Forelimb muscle (tissue), 1 donor: ENCODE results near the gene RECK. TPM values are rescaled to one million over a fixed set of nuclear protein-coding genes. Genes with fewer than 3 reads are reported as not detected.

Experiments
- DNase-seq: peaks from one replicate; pipeline ENCODE4 v3.0.0-alpha.2; 2013; ENCODE audit warnings: low read depth
- polyA plus RNA-seq: library from polyadenylated mRNA; unstranded; fragments of 120-200 nt; gene quantifications from one replicate; pipeline ENCODE4 v1.2.1, GENCODE V29; 2013; ENCODE audit not compliant: insufficient read length

Gene RECK
- polyA plus RNA-seq, 1 donor, result 20.7 TPM

DNA sequence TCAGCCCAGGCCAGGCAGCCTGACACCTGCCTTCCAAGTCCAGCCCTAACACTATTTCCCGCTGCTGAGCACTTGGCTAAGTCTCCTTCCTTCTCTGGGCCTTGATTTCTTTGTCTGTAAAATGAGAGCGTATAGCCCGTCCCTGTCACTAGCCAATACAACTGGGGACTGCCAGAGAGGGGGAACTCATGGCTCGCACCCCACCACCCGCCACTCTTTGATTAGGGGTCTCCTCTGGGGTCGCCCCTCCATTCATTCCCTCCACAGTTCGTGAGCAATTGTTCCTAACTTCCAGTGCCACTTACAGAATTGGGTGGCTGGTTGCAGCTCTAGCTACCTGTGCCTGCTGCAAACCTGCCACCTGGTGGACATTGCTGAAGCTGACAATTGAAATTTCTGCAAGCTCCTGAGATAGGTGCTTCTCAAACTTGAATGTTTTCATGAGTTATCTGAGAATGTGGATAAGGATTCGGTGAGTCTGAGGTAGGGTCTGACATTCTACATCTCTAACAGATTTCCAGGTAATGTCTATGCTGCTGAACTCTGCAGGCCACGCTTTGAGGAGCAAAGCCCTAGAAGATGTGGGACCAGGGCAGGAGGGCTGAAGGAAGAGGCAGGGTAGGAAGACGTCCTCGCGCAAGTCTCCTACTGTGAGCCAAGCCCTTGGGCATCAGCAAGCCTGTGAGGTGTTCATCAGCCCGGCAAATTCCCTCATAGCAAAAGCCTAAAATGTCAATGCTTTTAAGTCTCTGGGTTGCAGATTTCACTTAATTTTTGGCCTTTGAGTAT lies 13.3 kb upstream of the RECK start:
- peak; percentile 44 for DNase-seq

DNA sequence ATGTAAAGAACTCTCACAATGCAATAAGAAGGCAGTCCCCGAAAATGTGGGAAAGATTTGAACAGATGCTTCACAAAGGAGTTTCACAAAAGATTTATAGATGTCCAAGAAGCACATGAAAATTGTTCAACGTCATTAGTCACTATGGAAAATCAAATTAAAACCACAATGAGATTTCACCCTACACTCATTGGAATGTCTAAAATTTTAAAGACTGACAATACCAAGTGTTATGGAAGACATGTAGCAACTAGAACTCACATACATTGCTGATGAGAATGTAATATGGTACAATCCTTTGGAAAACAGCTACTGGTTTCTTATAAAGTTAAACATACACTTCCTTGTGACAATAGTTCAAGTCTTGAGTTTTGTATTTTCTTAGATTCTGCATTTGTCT lies 11.0 kb upstream of the RECK start:
- DNase-seq, result no peak

DNA sequence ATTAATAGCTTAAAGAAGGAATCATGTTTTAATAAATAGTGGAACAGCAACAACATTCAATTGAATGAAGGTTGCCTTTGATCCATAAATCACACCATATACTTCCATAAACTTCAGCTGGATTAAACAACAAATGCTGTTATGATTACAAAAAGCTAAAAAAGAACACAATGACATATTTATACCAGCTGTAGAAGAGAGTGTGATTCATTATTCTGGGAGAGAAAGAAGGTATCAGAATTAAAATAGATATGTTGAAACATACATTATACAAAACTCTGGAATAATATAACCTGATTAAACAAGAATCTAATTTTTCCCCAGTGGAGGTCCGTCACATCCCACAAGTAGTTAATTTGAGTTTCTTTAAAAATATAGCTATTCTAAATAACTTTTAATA lies 7.5 kb upstream of the RECK start:
- DNase-seq, result no peak

DNA sequence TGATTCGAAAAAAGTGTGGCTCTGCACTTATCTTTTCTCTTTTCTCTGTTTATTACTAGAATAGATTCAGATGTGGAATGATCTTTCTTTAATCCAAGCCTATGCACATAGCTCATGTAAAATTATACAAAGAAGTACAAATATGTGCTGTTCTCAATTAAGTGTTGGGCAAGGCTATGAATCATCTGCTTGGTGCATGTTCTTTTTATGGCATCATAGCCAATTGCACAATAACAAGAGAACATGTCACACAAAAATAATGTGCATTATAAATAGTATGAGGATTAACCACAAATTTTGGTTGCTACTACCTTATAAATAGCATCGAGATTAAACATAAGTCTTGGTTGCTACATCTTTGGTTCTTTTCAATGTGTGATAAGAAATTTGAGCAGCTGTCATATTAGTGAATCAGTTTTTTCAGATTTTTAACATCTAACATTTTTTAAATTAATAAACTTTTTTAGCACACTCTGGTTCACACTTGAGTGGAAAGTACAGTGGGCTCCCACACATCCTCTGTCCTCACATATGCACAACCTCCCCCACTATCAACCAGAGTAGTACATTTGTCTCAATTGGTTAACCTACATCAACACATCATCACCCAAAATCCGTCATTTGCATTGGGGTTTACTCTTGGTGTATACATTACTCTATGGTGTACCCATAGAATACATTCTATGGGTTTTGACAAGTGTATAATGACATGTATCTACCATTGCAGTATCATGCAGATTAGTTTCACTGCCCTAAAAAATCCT lies 6.8 kb upstream of the RECK start:
- no peak for DNase-seq

- DNase-seq, result no peak
Observed at GRCh38 chr9:36030871-36031270, 5.8 kb upstream of the RECK start.

- DNase-seq, result no peak
Observed at GRCh38 chr9:36031774-36032555, 4.7 kb upstream of the RECK start.

DNA sequence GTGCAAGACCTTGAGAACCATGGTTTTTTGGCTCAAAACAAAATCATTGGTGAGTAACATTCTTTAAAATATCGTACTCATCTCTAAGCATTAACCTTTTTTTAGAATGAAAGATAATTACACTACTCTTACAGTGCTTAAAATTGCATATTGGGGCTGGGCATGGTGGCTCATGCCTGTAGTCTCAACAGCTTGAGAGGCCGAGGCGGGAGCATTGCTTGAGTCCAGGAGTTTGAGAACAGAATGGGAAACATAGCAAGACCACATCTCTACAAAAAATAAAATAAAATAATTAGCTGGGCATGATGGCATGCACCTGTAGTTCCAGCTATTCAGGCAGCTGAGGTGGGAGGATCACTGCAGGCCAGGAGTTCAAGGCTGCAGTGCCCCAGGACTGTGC lies 2.9 kb upstream of the RECK start:
- no peak for DNase-seq

DNA sequence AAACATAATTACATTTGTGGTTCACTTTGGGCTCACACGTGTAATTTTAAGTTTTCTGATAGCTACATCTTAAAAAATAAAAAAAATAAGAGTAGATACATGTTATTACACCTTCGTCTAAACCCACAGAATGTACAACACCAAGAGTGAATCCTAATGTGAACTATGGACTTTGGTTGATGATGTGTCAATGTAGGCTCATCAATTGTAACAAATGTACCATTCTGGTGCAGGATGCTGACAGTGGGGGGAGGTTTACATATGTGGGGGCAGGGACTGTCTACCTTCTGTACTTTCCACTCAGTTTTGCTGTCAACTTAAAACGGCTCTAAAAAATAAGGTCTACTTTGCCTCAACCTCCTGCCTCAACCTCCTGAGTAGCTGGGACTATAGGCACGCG lies 2.5 kb upstream of the RECK start:
- no peak for DNase-seq

DNA sequence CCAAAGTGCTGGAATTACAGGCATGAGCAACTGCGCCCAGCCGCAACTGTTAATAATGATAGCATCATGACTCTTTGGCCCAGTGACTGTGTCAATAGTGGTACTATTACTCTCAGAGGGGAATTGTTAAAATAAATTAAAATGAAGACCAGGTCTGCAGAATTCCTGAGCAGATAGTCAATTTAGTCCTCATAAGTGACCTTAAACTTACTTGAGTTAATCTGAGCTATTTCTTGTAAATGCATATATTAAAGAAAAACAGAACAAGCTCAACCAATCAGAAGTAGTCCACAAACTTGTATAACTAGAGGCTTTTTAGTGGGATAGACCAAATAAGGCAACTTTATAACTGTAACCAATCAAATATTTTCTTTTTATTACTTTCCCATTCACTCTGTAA lies 1.7 kb upstream of the RECK start:
- no peak for DNase-seq

DNA sequence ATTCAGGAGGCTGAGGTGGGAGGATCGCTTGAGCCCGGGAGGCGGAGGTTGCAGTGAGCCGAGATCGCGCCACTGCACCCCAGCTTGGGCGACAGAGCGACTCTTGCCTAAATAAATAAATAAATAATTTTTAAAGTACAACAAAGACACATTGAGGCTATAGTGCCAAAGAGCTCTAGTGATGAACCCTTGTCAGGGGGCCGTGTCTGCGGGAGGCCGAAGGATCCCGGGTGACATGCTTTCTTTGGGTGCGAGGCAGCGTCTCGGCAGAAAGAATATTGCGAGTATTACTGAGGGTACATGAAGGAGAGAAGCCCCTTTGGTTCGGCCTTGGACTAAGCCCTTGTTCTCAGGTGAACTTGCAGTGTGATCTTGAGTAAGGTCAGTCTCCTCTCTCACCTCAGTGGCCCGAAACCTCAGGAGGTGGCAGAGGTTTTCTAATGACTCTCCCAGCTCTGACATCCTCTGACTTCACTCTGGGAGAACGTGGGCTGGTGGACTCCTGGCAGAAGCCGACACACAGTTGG lies 397 bp upstream of the RECK start:
- DNase-seq, result no peak

DNA sequence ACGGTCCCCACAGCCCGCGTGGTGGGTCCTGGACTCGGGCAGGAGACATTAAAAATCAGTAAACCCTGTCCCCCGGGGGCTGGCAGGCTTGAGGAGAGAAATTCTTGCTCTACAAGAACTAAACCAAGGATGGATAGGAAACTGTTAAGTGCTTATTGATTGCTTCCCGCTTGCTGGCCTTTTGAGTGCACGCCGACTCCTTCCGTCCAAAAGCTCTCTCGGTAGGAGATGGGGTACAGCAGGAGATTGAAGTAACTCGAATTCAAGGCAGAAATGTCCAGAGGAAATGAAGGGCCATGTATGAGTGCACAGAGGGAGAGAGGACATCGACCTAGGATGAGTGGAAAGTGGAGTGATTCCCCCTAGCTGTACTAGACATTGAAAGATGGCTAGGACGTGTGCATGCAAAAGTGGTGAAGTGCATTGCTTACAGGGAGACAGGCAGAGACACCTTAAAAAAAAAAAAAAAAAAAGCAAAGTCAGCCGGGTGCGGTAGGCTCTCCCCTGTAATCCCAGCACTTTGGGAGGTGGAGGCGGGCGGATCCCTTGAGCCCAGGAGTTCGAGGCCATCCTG lies 923 bp downstream of the RECK start:
- no peak for DNase-seq

GRCh38 chr9:36039121-36039520 lies 2.4 kb downstream of the RECK start:
- no peak for DNase-seq

DNA sequence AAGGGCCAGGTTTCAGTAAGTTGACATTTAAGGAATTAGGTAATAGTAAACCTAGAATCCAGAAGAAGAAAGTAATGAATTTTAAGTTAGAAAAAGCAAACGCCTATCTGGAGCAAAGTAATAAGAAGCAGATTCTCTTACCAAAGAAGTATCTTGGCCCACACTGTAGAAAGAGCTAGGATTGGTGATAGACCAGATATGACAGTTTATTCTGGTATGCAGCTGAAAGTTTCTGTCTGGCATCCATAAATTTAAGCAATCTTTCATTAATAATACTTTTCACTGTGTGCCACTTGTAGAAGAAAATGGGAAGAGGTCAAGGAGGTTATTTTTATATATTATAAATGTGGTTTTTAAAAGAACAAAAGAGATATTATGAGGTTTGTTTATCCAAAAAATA lies 3.0 kb downstream of the RECK start:
- DNase-seq, result no peak

DNA sequence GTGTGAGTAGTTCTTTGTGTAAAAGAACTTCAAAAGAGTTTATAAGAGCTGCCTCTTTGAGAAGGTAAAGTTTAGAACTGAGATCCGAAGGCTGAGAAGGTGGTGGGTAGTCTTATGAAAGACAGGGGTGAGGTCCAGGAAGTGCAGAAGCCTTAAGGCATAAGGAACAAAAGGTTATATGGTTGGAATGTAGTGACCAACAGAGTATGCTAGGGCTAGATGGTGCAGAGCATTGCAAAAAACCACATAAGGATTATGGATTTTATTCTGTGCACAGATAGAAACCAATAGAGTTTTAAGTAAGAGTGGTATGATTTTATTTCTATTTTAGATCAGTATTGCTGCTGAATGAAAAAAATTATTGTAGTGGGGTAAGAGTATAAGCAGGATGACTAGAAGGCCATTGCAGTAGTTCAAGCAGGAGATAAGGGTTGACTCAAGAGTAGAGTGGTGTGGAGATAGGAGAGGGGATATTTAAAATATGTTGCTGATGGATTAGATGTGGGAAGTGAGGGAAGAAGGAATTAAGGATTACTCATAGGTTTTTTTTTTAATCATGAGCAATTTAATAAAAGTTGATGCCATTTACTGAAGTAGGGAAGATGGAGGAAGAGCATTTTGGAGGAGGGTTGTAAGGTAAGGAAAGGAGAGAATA lies 3.7 kb downstream of the RECK start:
- DNase-seq, result no peak

GRCh38 chr9:36041506-36041905 lies 4.8 kb downstream of the RECK start:
- no peak for DNase-seq

GRCh38 chr9:36045610-36046009 lies 8.9 kb downstream of the RECK start:
- no peak for DNase-seq

DNA sequence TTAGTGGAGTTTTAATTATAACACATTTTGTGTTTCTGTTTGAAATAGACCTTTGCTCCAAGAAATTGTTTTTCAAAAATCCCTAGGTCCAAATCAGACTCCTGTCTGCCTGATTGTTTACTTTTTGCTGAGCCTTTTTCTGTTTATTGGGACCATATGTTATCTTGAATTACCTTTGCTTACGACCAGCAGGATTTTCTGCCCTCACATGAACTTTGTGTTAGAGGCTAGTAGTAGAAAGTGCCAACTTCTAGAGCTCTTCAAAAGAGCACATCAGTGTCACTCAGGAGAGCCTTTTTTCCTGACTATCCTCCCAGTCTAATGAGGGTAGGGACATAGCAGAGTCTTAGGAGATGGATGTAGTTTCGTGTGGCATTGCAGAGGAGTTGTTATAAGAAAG lies 10.2 kb downstream of the RECK start:
- no peak for DNase-seq

DNA sequence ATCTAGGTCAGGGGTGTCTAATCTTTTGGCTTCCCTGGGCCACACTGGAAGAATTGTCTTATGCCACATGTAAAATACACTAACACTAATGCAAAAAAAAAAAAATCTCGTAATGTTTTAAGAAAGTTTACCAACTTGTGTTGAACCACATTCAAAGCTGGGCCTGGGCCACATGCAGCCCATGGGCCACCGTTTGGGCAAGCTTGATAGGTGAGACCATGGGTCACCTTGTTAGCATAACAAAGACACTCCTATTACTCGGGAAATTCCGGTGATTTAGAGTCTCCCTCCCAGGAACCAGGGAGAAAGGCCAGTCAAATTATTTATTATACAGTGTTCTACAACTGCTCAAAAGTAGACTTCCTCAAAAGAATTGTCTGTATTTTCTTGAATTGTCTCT lies 12.7 kb downstream of the RECK start:
- DNase-seq, result no peak

GRCh38 chr9:36050476-36050875 lies 13.8 kb downstream of the RECK start:
- no peak for DNase-seq

- DNase-seq, result no peak
Observed at GRCh38 chr9:36051317-36051716, 14.6 kb downstream of the RECK start.

GRCh38 chr9:36053971-36054370 lies 17.3 kb downstream of the RECK start:
- no peak for DNase-seq
